Neural cell (in vitro differentiated cells): ENCODE results near the gene MSMB. TPM values are rescaled to one million over a fixed set of nuclear protein-coding genes. Genes with fewer than 3 reads are reported as not detected.

Source experiments
- H2AFZ ChIP-seq: fragments of 200-600, 300-800 bp; sonication (generic), shearing (Covaris generic); 2 replicates; pipeline ENCODE4 v1.6.0; 2014; ENCODE audit warnings: low read depth, mild to moderate bottlenecking, antibody characterized with exemption, low read length, moderate library complexity
- H3F3A ChIP-seq: fragments of 200-600 bp; shearing (Covaris generic); 2 replicates; pipeline ENCODE4 v1.6.1; 2016; ENCODE audit warnings: mild to moderate bottlenecking, moderate library complexity, mixed read lengths, antibody characterized with exemption, low read length; ENCODE audit not compliant: insufficient read depth, poor library complexity, severe bottlenecking
- H3K27ac ChIP-seq: fragments of 200-600, 300-800 bp; sonication (generic), shearing (Covaris generic); 2 replicates; pipeline ENCODE4 v1.5.1; 2014; ENCODE audit warnings: mild to moderate bottlenecking, low read length, moderate library complexity
- H3K27me3 ChIP-seq: fragments of 300-800, 200-600 bp; sonication (generic), shearing (Covaris generic); 2 replicates; pipeline ENCODE4 v1.6.0; 2014; ENCODE audit warnings: mild to moderate bottlenecking, low read depth, low read length, moderate library complexity; ENCODE audit not compliant: insufficient read depth
- H3K36me3 ChIP-seq: fragments of 300-800, 200-600 bp; sonication (generic), shearing (Covaris generic); 2 replicates; pipeline ENCODE4 v1.5.1; 2014; ENCODE audit warnings: mild to moderate bottlenecking, antibody characterized with exemption, low read length, moderate library complexity; ENCODE audit not compliant: insufficient read depth
- H3K4me2 ChIP-seq: fragments of 300-800, 200-600 bp; sonication (generic), shearing (Covaris generic); 2 replicates; pipeline ENCODE4 v1.6.0; 2014; ENCODE audit warnings: mild to moderate bottlenecking, low read length
- H3K4me3 ChIP-seq: fragments of 300-800, 200-600 bp; sonication (generic), shearing (Covaris generic); 2 replicates; pipeline ENCODE4 v1.5.1; 2014; ENCODE audit warnings: mild to moderate bottlenecking, low read length, moderate library complexity
- H3K79me2 ChIP-seq: fragments of 200-600 bp; shearing (Covaris generic); replicated peaks from 2 replicates; pipeline ENCODE4 v1.6.0; 2014; ENCODE audit warnings: mild to moderate bottlenecking, low read length, moderate library complexity; ENCODE audit not compliant: insufficient read depth
- H3K9ac ChIP-seq: fragments of 300-800, 200-600 bp; sonication (generic), shearing (Covaris generic); 2 replicates; pipeline ENCODE4 v1.6.1; 2016; ENCODE audit warnings: mild to moderate bottlenecking, low read length, mixed read lengths
- H3K9me2 ChIP-seq: fragments of 200-600 bp; shearing (Covaris generic); 2 replicates; pipeline ENCODE4 v1.6.1; 2016; ENCODE audit warnings: mild to moderate bottlenecking, low read length, mixed read lengths; ENCODE audit not compliant: insufficient read depth
- H3K9me3 ChIP-seq: fragments of 200-600, 300-800 bp; sonication (generic), shearing (Covaris generic); 2 replicates; pipeline ENCODE4 v1.6.1; 2016; ENCODE audit warnings: mild to moderate bottlenecking, mixed run types, low read length, moderate library complexity, mixed read lengths
- H4K20me1 ChIP-seq: fragments of 200-600 bp; shearing (Covaris generic); 2 replicates; pipeline ENCODE4 v1.6.1; 2016; ENCODE audit warnings: mild to moderate bottlenecking, mixed run types; ENCODE audit not compliant: insufficient read depth
- EP300 ChIP-seq: fragments of 450-650 bp; conservative IDR thresholded peaks from 2 replicates; pipeline ENCODE4 v1.6.1; 2014; ENCODE audit warnings: antibody characterized with exemption, mild to moderate bottlenecking, moderate library complexity; ENCODE audit not compliant: poor library complexity, severe bottlenecking
- EZH2 ChIP-seq: fragments of 200-600, 300-800 bp; shearing (Covaris generic), sonication (generic); IDR thresholded peaks from 2 replicates; pipeline ENCODE4 v1.6.1; 2014; ENCODE audit warnings: antibody characterized with exemption, low read length, borderline replicate concordance, mild to moderate bottlenecking; ENCODE audit not compliant: insufficient read depth, poor library complexity, severe bottlenecking
- MXI1 ChIP-seq: fragments of 450-650 bp; conservative IDR thresholded peaks from 2 replicates; pipeline ENCODE4 v1.6.1; 2014; ENCODE audit warnings: antibody characterized with exemption, mild to moderate bottlenecking; ENCODE audit not compliant: poor library complexity, severe bottlenecking
- POLR2AphosphoS5 ChIP-seq: IDR thresholded peaks from 2 replicates; pipeline ENCODE4 v1.6.1; 2012
- RAD21 ChIP-seq: fragments of 450-650 bp; conservative IDR thresholded peaks from 2 replicates; pipeline ENCODE4 v1.6.1; 2014; ENCODE audit warnings: antibody characterized with exemption, mild to moderate bottlenecking, moderate library complexity
- SMC3 ChIP-seq: fragments of 450-650 bp; conservative IDR thresholded peaks from 2 replicates; pipeline ENCODE4 v1.6.1; 2014; ENCODE audit warnings: antibody characterized with exemption, mild to moderate bottlenecking, moderate library complexity; ENCODE audit not compliant: poor library complexity
- TAF1 ChIP-seq: IDR thresholded peaks from 2 replicates; pipeline ENCODE4 v1.6.1; 2012; ENCODE audit warnings: low read depth
- polyA plus RNA-seq: library from polyadenylated mRNA; depleted of rRNA; stranded (reverse); fragments of >200 nt; gene quantifications from 2 replicates; pipeline ENCODE4 v1.2.3, GENCODE V29; 2014
- TF ChIP-seq, protein P1 (sequence below): IDR thresholded peaks from 2 replicates; pipeline ENCODE4 v1.6.1; 2012; ENCODE audit warnings: borderline replicate concordance
- TF ChIP-seq, protein P2 (sequence below): fragments of 450-650 bp; IDR thresholded peaks from 2 replicates; pipeline ENCODE4 v1.5.1; 2014; ENCODE audit warnings: antibody characterized with exemption, mild to moderate bottlenecking, moderate library complexity; ENCODE audit not compliant: poor library complexity, severe bottlenecking

The MSMB gene
- polyA plus RNA-seq, 1 donor from 2014 or later, result not detected

DNA sequence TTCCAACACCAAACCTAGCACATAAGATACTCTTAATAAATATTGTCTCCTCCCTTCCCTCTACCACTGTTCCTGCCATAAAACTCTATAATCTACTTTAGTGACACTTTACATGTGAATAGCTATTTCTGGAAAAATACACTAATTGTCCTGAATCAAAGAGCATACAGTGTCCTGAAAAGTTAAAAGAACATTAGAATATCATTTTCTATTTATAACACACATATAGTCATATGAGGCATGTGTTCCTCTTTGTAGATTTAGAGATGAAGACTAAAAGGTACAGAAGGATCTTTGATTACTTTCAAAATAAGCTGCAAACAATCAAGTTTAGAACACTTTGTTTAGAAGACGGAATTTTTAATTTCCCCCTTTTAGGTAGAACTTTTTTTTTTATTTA is 29.3 kb downstream of the MSMB start:
- Histone ChIP-seq H3F3A (no peaks in the 10 kb centered on the region), H3K27me3 (no peaks in the 10 kb centered on the region), H3K4me3 (no peak overlapping the region), H4K20me1 (peaks cover 4% of the 10 kb centered on the region), H3K4me2 (no peak overlapping the region), H2AFZ (no peak overlapping the region), H3K9ac (no peak overlapping the region), H3K9me3 (no peaks in the 10 kb centered on the region), H3K79me2 (peaks cover 53% of the 10 kb centered on the region), H3K36me3 (peaks cover 5% of the 10 kb centered on the region), H3K27ac (no peak overlapping the region), H3K9me2 (no peaks in the 10 kb centered on the region)
- TF ChIP-seq, protein P1, sequence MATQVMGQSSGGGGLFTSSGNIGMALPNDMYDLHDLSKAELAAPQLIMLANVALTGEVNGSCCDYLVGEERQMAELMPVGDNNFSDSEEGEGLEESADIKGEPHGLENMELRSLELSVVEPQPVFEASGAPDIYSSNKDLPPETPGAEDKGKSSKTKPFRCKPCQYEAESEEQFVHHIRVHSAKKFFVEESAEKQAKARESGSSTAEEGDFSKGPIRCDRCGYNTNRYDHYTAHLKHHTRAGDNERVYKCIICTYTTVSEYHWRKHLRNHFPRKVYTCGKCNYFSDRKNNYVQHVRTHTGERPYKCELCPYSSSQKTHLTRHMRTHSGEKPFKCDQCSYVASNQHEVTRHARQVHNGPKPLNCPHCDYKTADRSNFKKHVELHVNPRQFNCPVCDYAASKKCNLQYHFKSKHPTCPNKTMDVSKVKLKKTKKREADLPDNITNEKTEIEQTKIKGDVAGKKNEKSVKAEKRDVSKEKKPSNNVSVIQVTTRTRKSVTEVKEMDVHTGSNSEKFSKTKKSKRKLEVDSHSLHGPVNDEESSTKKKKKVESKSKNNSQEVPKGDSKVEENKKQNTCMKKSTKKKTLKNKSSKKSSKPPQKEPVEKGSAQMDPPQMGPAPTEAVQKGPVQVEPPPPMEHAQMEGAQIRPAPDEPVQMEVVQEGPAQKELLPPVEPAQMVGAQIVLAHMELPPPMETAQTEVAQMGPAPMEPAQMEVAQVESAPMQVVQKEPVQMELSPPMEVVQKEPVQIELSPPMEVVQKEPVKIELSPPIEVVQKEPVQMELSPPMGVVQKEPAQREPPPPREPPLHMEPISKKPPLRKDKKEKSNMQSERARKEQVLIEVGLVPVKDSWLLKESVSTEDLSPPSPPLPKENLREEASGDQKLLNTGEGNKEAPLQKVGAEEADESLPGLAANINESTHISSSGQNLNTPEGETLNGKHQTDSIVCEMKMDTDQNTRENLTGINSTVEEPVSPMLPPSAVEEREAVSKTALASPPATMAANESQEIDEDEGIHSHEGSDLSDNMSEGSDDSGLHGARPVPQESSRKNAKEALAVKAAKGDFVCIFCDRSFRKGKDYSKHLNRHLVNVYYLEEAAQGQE, result no peak
- TF ChIP-seq RAD21 (no peak), POLR2AphosphoS5 (no peak), EZH2 (no peak), SMC3 (no peak), EP300 (no peak), MXI1 (no peak), TAF1 (no peak)
- TF ChIP-seq, protein P2, sequence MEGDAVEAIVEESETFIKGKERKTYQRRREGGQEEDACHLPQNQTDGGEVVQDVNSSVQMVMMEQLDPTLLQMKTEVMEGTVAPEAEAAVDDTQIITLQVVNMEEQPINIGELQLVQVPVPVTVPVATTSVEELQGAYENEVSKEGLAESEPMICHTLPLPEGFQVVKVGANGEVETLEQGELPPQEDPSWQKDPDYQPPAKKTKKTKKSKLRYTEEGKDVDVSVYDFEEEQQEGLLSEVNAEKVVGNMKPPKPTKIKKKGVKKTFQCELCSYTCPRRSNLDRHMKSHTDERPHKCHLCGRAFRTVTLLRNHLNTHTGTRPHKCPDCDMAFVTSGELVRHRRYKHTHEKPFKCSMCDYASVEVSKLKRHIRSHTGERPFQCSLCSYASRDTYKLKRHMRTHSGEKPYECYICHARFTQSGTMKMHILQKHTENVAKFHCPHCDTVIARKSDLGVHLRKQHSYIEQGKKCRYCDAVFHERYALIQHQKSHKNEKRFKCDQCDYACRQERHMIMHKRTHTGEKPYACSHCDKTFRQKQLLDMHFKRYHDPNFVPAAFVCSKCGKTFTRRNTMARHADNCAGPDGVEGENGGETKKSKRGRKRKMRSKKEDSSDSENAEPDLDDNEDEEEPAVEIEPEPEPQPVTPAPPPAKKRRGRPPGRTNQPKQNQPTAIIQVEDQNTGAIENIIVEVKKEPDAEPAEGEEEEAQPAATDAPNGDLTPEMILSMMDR, result no peak

DNA sequence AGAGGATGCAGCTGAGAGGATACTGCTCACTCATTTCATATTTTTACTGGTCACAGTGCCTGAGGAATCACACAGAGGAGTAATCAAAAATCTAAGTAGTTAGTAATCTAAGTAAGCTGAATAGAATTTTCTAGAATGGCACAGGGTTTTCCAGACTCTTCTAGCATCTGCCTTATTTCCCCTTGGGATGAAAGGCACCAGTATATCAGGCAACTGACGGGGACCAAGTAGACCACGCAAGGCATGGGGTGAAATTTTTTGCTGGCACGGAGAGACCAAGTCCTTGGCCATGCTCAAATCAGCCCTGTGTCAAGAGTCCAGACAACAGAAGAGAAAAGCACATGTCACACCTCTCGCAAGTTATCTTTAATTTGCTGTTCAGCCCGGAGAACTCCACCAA is 29.9 kb downstream of the MSMB start:
- Histone ChIP-seq H3K9me2 (no peaks in the 10 kb centered on the region), H2AFZ (no peak overlapping the region), H3K27ac (no peak overlapping the region), H3K27me3 (no peaks in the 10 kb centered on the region), H3K36me3 (peaks cover 5% of the 10 kb centered on the region), H4K20me1 (peaks cover 4% of the 10 kb centered on the region), H3K79me2 (peaks cover 49% of the 10 kb centered on the region), H3K4me3 (no peak overlapping the region), H3K9ac (no peak overlapping the region), H3F3A (no peaks in the 10 kb centered on the region), H3K4me2 (no peak overlapping the region), H3K9me3 (no peaks in the 10 kb centered on the region)
- no peak for TF ChIP-seq SMC3
- TF ChIP-seq RAD21, result no peak
- no peak for TF ChIP-seq EZH2
- TF ChIP-seq POLR2AphosphoS5, result no peak
- no peak for TF ChIP-seq EP300
- TF ChIP-seq, protein P2, result no peak
- no peak for TF ChIP-seq MXI1
- TF ChIP-seq TAF1, result no peak
- TF ChIP-seq, protein P1, result no peak
